Upper lobe of left lung (tissue), 4 donors: ENCODE data around the gene DAGLB.

Experiments
- CTCF ChIP-seq, 6 experiments: fragments of 450-650 bp in 4 of 6; fragments of 200-600 bp in 2 of 6; sonication (generic) in 2 of 6; IDR thresholded peaks; one replicate each; pipeline ENCODE4 v1.5.1; 2016 to 2019; ENCODE audit warnings: antibody characterized with exemption in 6 of 6
- EP300 ChIP-seq, 4 donors: sonication (generic); formaldehyde crosslinking; IDR thresholded peaks; one replicate each; pipeline ENCODE4 v1.5.1; 2017; ENCODE audit warnings: antibody characterized with exemption in 4 of 4, control low read depth in 2 of 4
- POLR2A ChIP-seq, 4 donors: fragments of 450-650 bp; IDR thresholded peaks; one replicate each; pipeline ENCODE4 v1.5.1; 2016 to 2017; ENCODE audit warnings: antibody characterized with exemption in 4 of 4, mild to moderate bottlenecking in 2 of 4
- POLR2AphosphoS5 ChIP-seq, 2 donors: sonication (generic); formaldehyde crosslinking; IDR thresholded peaks; one replicate each; pipeline ENCODE4 v1.5.1; 2017; ENCODE audit warnings: antibody characterized with exemption in 2 of 2

- TF ChIP-seq POLR2A (IDR thresholded peaks at IDR 0.05) (no peak), CTCF (IDR thresholded peaks at IDR 0.05) (no peak), POLR2AphosphoS5 (IDR thresholded peaks at IDR 0.05) (no peak), EP300 (IDR thresholded peaks at IDR 0.05) (no peak)
These were observed 10.5 kb downstream of the DAGLB start for GRCh38 chr7:6437251-6437650.
